T-helper 22 cell (primary cell): Measurements from ENCODE around the gene ZNF354C.

ENCODE experiments used
- DNase-seq: peaks from one replicate; pipeline ENCODE4 v3.0.0-alpha.2; 2020; ENCODE audit warnings: low read depth

Gene ZNF354C

DNA sequence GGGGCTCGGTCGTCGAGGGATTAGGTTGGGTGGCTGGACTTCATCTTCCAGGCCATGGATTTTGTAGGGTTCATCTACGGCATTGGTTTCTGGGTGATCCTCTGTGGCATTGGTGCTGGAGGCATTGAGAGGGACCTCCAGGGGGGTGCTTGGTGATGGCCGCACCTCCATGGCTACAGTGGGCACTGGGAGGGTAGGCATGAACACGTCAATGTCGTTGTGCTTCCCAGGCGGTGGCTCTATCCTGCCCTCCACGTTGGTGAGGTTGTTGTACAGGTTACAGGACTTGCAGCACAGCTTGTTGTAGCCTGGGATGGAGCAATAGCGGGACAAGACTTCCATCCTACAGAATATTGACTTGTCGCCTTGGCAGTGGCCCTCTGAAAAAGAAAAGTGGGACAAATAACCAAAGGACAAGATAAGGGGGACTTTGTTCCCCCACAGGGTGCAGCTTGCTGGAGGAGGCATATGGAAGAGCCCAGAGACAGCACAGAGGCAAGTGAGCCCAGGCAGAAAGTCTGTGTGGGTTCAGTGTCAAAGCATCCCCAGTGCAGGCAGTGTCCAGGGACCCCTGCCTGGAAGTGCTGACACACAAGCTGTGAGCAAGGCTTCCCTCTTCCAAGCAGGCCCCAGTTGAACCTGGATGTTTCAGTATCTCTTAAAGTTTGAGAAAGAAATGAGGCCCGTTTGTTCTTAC lies 53.9 kb downstream of the ZNF354C start:
- DNase-seq, result no peak

DNA sequence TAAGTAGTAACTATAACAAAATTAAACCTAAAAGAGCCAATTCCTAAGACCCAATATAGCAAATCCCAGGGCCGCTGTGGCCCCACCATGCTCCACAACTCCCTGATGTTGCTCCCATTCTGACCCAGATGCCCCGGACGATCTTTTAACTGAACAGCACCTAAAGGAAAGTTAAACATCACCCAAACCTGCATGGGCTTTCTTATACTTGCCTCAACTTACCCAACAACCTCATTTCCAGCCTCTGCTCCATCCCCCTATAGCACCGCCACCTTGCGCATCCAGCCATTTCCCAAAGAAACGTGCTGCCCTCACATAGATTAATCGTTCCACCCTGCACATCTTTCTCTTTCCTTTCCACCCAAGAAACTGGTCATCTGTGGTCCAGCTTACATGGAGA lies 54.6 kb downstream of the ZNF354C start:
- DNase-seq, result no peak

DNA sequence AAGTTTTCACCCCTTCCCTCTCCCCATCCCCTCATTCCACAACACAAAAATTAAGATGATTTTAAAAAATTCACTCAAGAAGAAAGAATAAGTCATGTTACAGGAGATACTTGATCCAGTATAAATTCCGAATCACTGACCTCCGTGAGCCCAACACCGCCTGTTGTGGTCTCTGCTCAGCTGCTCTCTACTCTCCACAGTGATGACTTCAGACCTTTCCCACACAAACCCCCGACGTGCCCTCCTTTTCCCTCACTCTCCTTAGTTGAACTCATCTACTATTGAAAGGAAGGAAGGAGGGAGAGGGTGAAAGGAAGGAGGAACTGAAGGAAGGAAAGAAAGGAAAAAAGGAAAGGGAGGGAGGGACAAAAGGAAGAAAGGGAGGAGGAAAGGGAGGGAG lies 55.1 kb downstream of the ZNF354C start:
- no peak for DNase-seq

DNA sequence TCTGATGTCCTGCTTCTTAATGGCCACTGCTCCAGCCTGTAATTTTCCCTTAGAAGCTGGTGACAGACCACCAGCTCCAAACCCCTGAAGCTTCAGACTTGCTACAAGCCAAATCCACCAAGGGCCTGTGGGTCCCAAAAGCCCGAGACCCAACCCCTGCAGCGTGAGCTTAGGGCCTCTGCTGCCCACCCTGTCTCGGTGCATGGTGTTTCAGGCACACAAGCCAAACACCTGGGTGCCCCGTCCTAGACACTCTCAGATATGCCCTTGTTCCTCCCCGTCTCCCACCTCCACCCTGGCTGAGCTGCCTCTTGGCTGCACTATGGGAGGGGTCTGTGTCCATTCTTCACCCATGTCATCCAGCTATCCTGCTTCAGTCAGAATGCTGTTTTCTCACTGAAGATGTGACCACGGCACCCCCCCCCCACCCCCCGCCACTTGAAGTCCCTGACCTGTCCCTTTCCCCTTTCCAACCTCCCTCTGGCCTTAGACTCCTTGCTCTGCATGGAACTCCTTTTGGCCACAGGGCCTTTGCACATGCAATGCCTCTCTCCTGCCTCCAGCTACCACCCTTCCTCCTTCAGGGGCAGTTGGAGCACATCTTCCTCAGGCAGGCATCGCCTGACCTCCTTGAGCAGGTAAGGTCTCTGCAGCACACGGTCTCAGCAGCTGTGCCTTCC lies 55.8 kb downstream of the ZNF354C start:
- no peak for DNase-seq

DNA sequence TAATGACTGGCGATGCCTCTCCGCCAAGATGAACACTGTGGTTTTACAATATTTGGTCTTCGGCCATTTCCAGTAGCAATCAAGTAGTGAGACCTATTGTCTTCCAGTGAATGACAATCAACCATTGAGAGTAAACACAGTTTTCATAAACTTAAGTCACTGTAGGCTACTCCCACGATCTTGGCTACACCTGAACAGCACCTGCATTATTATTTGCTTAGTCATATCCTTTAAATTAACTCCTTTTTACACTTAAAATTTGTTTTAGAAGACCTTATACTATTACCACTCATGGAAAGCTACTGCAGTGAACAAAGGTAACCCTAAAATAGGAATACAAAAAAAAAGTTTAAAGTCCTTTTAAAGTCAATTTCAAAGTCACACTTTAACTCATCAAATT lies 58.2 kb downstream of the ZNF354C start:
- DNase-seq, result no peak

DNA sequence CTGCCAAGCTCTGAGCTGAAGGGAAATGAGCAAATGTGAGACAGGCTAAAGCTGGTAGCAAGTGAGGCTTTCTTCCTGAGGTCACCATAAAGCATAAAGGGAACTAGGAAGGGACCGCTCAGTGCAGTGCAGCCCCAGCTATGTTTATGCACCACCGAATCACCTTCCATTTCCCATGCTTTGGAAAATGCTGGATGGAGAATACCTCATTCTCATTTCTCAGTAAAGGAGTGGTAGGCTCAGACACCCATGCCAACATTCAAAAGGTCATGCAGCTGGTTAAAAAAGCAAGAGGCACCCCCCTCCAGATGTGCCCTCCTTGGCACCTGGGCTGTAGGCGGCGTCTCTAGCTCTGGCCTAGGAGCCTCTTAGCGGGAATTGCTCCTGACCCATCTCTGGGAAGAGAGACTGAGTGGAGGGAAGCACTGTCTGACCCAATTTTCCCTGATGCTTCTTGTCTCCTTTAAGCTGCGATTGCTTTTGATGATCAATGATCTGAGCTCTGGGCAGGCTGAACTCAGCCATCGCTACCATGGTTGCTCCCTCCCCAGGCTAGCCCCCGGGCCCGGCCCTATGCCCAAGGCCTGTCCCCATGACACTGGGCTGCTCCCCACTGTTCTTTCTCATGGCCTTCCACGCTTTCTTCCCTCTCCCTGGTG lies 58.7 kb downstream of the ZNF354C start:
- no peak for DNase-seq

DNA sequence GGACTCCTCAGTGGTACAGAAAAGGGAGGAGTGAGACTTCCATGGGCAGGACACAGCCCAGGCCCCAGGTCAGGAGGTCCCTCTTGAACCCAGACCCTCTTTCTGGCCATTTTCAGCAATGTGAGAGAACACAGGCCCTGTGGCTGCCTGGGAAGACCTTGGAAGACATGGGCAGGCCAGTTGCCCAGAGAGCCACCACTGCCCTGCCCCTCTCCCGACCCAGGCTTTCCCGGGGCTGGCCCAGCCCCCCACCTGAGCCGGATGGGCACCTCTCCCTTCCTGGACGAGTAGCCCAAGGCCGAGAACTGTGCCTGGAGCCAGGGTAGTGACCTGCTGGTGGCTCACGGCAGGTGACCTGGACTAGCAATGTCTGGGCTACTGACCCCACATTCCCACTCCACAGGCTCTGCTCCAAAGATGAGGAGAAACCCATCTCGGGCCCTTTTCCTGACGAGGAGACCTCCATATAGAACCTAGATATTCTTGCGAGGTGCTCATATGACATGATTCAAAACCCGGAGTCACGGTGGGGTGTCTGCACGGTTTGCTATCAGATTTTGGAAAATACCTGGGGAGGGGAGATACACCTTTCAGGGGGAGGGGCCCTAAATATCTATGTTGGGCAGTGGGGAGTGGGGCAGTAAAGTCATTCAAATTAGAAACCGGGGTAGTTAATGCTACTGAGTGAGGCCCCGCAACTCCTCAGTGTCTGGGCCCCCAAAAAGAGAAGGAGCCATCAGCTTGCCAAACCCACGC lies 59.4 kb downstream of the ZNF354C start:
- DNase-seq, result no peak

DNA sequence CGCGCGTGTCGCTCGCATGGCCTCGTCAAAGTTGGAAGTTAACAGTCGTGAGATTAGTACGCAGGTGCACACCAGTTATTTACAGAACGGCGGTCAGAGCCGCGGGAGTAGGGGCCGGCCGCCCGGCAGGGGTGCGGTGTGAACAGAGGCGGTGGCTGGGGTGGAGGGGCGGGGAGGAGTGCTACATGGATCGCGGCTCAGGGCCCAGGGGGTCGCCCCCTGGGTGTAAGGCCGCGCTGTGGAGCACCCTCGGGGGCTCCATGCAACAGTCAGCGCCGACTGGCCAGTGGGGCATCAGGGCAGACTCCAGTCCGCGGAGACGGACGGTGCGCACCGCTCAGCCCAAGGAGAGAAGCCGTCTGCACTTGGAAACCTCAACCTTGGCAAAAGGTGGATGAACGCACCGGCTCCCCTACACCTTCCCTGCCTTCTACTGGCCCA lies 60.3 kb downstream of the ZNF354C start:
- no peak for DNase-seq

DNA sequence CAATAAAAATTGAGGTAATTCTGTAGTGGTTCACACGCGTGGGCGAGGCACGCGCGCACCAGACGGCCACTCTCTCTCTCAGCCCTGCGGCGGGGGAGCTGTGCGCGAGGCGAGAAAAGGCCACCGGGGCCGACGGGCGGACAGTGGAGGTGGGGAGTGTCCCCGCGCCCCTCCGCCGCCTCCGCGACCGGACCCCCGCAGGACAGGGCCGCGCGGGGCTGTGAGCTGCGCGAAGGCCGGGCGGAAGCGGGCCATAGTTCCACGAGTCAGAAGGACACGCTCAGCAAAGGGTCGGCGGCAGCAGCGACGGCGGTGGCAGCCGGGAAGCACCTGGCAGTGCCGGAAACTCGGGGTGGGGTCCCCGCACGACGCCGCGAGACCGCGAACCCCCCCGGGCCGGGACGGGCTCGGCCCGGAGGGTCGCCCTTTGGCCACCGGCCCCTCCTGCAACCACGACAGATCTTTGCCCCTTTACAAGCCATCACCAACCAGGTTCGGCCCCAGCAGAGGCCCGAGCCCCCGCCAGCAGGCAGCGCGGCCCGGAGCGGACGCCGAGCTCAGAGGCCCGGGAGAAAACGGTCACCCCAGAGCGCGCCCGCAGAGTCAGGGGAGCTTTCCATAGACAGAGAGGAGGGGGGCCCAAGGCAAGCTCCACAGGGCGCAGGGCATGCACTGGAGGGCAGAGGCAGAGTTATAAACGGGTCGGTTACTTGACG lies 60.9 kb downstream of the ZNF354C start:
- no peak for DNase-seq

DNA sequence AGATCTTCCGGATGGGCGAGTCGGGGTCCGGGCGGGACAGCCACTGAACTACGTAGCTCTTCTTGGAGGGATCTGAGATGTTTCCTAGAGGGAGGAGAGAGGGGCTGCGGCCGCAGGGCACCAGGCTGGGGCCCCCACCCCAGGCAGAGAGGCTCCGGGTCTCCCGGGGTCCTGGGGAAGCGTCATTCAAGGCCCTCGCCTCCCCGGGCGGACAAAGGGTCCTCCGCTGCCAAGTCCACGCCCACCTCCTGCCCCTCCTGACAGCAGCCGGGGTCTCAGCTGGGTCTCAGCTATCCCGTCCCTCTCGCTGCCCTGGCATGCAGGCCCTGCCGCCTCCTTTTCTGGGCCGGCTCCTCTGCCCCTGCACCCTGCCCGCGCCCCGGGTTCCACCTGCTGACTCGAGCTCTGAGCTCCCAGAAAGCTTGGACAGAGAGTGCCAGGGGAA lies 61.5 kb downstream of the ZNF354C start:
- DNase-seq, result no peak

DNA sequence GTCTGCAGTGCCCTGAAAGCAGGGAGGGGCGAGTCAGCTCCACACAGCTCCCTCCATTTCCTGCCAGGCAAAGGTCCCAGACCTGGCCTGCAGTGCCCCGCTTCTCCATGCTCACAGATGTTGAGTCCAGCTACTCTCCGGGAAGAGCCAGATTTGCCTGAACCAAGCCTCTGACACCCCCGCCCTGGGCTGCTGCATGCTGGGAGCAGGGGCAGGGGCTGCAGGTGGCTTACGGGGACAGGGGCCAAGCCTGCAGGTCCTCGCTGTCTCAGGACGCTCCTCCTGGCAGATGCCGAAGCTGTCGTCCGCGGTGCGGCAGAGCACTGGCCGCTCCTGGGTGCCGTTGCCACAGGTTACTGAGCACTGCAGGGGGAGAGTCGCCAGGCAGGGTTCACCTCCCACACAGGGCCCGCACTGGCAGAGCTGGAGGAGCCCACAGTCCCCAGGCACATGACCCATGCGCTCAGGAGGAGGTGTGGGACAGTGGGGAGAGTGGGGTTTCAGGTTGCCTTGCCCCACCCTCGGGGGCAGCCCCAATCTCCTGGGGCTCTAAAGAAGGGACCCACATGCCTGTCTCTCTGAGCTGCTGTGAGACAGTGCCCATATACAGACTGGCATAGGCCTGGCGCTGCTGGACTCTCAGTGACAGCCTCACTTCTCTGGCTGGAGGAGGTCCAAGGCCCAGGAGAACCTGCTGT lies 62.4 kb downstream of the ZNF354C start:
- DNase-seq, result no peak

DNA sequence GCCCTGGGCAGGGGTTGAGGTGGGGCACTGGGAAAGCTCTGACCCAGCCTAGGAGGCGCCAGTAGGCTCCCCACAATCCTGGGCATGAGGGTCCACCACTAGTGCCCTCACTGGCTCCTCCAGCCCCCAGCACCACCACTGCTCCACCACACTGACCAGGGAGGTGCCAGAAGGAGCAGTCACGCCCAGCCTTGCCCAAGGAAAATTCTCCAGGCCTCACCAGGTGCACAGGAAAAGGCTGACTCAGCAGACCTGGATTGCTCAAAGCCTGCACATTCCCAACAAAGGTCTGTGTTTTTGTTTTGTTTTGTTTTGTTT lies 62.9 kb downstream of the ZNF354C start:
- no peak for DNase-seq

DNA sequence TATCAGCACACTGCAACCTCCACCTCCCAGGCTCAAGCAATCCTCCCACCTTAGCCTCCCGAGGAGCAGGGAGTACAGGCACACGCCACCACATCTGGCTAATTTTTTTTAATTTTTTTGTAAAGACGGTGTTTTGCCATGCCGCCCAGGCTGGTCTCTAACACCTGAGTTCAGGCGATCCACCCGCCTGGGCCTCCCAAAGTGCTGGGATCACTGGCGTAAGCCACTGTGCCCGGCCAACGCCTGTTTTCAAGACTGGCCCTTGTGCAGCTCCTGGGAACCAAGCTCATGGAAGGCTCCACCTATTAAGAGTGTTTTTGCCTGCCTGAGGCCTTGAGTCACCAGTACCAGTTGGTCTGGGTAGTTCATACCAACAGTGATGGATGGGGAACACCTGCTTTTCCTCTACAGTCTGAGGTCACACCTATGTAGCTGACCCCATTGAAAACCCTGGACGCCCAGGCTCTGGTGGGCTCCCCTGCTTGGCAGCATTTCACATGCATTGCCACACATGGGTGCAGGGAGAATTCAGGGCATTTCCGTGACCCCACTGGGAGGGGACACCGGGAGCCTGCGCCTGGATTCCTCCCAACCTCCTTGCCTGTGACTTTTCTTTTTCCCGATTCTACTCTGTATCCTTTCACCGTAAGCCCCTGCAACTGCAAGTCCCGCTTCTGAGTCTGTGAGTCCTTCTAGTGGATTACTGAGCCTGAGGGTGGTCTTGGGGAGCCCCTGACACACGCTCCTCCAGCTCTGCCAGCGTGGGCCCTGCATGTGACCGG lies 63.5 kb downstream of the ZNF354C start:
- no peak for DNase-seq

DNA sequence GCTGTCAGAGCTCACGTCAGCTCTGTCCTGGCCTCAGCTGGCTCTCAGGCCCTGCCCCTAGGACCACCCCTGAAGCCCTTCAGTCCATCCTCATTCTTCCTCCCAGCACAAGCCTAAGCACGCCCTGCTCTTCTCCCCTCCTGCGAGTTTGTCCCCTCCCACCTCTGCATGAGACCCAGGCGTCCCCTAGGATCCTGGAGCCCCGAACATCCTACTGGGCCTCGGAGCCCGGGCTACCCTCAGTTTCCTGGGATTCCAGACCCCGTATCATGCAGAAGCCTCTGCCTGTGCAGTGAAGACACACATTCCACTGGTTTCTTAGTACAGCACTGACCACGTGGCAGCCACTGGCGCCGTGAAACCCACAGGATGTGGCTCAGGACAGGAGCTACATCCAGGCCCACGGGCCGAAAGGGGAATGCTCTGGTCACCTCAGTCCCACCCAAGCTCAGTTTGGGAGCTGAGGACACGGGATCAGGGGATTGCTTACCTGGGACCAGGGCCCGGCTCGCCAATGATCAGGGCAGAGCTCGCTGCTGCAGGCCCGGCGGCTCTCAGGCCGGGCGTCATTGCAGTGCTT lies 64.2 kb downstream of the ZNF354C start:
- no peak for DNase-seq

DNA sequence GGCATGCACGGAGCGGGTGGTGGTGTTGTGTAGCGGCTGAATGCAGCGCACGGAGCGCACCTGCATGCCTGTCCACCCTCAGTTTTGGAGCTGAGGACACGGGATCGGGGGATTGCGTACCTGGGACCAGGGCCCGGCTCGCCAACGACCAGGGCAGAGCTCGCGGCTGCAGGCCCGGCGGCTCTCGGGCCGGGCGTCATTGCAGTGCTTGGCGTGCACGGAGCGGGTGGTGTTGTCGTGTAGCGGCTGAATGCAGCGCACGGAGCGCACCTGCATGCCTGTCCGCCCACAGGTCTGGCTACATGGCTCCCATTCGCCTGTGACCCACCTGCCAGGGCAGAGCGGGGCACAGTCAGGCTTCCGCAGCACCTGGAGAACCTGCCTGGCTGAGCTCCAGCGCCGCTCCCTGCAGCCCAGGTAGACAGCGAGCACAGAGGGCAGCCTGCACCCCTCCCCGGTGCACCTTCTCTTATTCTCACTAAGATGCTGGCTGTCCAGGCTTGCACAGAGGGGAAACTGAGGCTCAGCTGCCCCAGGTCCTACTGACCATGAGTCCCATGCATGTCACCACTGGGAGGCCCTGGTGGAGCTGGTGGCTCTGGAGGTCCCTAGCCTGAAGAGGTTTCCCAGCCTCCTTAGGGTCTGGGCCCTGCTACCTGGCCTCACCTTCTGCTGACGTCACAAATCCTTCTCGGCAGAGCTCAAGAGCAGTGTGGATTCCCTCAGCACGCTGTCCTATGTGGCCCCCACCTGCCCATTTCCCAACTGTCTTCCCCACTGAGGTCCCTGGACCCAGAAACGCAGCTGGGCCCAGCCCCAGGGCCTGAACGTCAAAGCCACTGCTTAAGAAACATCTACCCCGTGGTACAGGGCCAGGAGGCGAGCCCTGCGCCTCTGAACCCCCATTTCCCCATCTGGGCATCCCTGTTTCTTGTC lies 64.9 kb downstream of the ZNF354C start:
- no peak for DNase-seq

DNA sequence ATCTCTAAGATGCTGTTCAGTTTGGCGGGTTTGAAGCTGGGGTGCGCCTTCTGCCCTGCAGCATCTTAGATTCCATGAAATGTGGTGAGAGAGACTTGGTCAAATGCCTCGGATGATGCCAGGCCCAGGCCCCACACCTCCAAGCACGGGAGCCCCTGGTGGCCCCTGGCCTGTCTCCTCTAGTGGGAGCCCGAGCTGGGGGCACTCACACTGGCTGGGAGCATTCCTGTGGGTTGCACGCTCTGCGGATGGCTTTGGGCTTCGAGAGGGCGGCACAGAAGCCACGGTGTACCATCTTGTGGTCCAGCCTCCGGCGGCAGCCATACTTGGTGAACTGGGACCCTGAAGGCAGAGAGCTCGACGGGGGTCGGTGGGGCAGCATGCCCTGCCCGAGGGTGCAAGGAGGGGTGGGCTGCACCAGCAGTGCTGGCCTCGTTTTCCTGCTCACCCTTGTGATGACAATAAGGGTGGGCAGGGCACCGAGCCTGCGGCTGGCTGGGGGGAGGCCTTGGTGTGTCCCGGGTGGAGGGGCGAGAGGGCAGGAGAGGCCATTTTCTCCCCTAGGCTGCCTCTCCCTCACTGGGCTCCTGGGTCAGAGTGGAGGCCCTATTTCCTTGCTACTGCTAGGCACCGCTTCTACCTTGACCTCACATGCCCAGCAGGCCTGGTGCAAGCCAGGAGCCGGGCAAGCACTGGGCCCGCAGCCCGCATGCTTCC lies 65.8 kb downstream of the ZNF354C start:
- no peak for DNase-seq

DNA sequence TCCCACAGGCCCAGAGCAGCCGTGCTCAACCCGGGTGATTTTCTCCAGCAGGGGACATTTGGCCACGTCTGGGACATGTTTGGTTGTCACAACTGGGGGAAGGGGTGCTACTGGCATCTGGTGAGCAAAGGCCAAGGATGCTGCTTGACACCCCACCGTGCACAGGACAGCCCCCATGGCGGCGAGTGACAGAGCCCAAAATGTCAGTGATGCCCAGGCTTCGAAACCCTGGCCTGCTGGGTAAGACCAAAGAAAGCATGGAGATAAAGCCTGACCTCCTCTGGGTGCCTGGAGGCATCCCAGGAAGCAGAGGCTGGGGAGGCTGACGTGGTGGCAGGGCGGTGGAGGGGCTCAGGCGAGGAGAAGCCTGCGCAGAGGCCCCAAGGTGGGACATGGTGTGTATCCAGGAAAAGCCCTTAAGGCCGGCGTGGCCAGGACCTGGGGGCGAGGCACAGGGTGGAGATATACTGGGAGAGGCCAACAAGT lies 66.4 kb downstream of the ZNF354C start:
- no peak for DNase-seq
